ENCODE results near the gene ST8SIA5.

Gene ST8SIA5

GRCh38 chr18:46621111-46621766 lies 135.6 kb downstream of the ST8SIA5 start:
- no peak for ATAC-seq
- TF ChIP-seq PATZ1 (CRISPR knock-in tag; IDR thresholded peaks at IDR 0.05; ENCODE audit: borderline replicate concordance): no peak
- TF ChIP-seq SNAI2 (CRISPR knock-in tag; IDR thresholded peaks at IDR 0.05): no peak
- TF ChIP-seq TCF4 (CRISPR knock-in tag; IDR thresholded peaks at IDR 0.05; ENCODE audit: borderline replicate concordance): no peak
- TF ChIP-seq ZNF8 (CRISPR knock-in tag; IDR thresholded peaks at IDR 0.05): no peak
- no peak for TF ChIP-seq ZNF565 (CRISPR knock-in tag; conservative IDR thresholded peaks at IDR 0.05; ENCODE audit: low read depth)
- TF ChIP-seq GLIS3 (CRISPR knock-in tag; IDR thresholded peaks at IDR 0.05): no peak
- TF ChIP-seq ESRRG (CRISPR knock-in tag; IDR thresholded peaks at IDR 0.05): no peak
- TF ChIP-seq CREB5 (CRISPR knock-in tag; IDR thresholded peaks at IDR 0.05; ENCODE audit: low read depth): no peak
- TF ChIP-seq CSRNP3 (CRISPR knock-in tag; IDR thresholded peaks at IDR 0.05): no peak
- TF ChIP-seq RARB (CRISPR knock-in tag; IDR thresholded peaks at IDR 0.05): no peak
- no peak for TF ChIP-seq ARNTL (CRISPR knock-in tag; IDR thresholded peaks at IDR 0.05; ENCODE audit: borderline replicate concordance, low read depth)
- no peak for TF ChIP-seq ZFP30 (CRISPR knock-in tag; IDR thresholded peaks at IDR 0.05)
- TF ChIP-seq TSHZ2 (CRISPR knock-in tag; IDR thresholded peaks at IDR 0.05): no peak
- TF ChIP-seq ZFP3 (CRISPR knock-in tag; IDR thresholded peaks at IDR 0.05): no peak
- no peak for TF ChIP-seq CSDC2 (CRISPR knock-in tag; IDR thresholded peaks at IDR 0.05)
- TF ChIP-seq POU6F1 (CRISPR knock-in tag; IDR thresholded peaks at IDR 0.05; ENCODE audit: borderline replicate concordance, low read depth): no peak
- TF ChIP-seq TOX (CRISPR knock-in tag; IDR thresholded peaks at IDR 0.05; ENCODE audit: borderline replicate concordance): no peak
- TF ChIP-seq PPARA (CRISPR knock-in tag; IDR thresholded peaks at IDR 0.05; ENCODE audit: borderline replicate concordance): no peak

- TF ChIP-seq PATZ1 (CRISPR knock-in tag; IDR thresholded peaks at IDR 0.05; ENCODE audit: borderline replicate concordance) (no peak), ZFP3 (CRISPR knock-in tag; IDR thresholded peaks at IDR 0.05) (no peak), ESRRG (CRISPR knock-in tag; IDR thresholded peaks at IDR 0.05) (no peak), PPARA (CRISPR knock-in tag; IDR thresholded peaks at IDR 0.05; ENCODE audit: borderline replicate concordance) (no peak), TCF4 (CRISPR knock-in tag; IDR thresholded peaks at IDR 0.05; ENCODE audit: borderline replicate concordance) (no peak), CSDC2 (CRISPR knock-in tag; IDR thresholded peaks at IDR 0.05) (no peak)
- ATAC-seq: no peak
These were observed 137.3 kb downstream of the ST8SIA5 start for GRCh38 chr18:46619559-46619958.

Measured in SK-N-SH treated with all-trans-retinoic acid at 6 μM for 48 hours (cell line).